HepG2 (cell line): Measurements from ENCODE around the gene MBTPS1. TPM values are rescaled to one million over a fixed set of nuclear protein-coding genes. Genes with fewer than 3 reads are reported as not detected.
A peak's percentile ranks its signal among the peaks of the same experiment; 100 is the strongest.

Experiments used
- ATAC-seq: fragments of 200-7000 bp; cut with Tn5 transposase; 3 replicates; pipeline ENCODE4 v1.9.1; 2020; ENCODE audit warnings: mild to moderate bottlenecking, moderate library complexity
- BruUV-seq: library from RNA; stranded (reverse); fragments of 400-500 nt; replicated peaks from 2 replicates; lab custom pipeline; 2021; lab: Mats Ljungman, UMichigan
- CTCF ChIA-PET: fragments of 300-600 bp; formaldehyde crosslinking; extraction: SDS; loops from one replicate; lab custom pipeline; 2021; ENCODE audit warnings: low total read pairs, inconsistent platforms, low intra/inter-chr PET ratio; lab: Yijun Ruan, JAX
- POLR2A ChIA-PET: fragments of 350-600 bp; sonication (Branson Sonifier 250); formaldehyde crosslinking; loops from one replicate; lab custom pipeline; 2020; ENCODE audit warnings: antibody characterized with exemption, inconsistent platforms; lab: Yijun Ruan, JAX
- DNase-seq: peaks from one replicate; pipeline ENCODE4 v3.0.0-alpha.2; 2015; ENCODE audit warnings: low spot score
- FAIRE-seq: peaks from 3 replicates; lab custom pipeline; 2011; peaks lifted over from hg19 to GRCh38; lab: Jason Lieb, UNC
- H2AFZ ChIP-seq: one replicate; pipeline ENCODE4 v1.6.1; 2011; ENCODE audit warnings: low read length, inconsistent platforms
- H3K27ac ChIP-seq: fragments of 300-600 bp; 3 replicates; pipeline ENCODE4 v1.8.0; 2011; ENCODE audit warnings: mixed run types, mild to moderate bottlenecking, mixed read lengths, low read length, inconsistent platforms; ENCODE audit not compliant: insufficient read depth; ENCODE audit errors: extremely low read length
- H3K27me3 ChIP-seq, 2 experiments: fragments of 200-600 bp in 1 of 2; 2 replicates in 1 of 2; 3 replicates in 1 of 2; pipeline versions ENCODE4 v1.6.0 to v1.8.0; 2011; ENCODE audit warnings: low read length in 2 of 2, mild to moderate bottlenecking in 2 of 2, moderate library complexity in 2 of 2, inconsistent platforms in 1 of 2; ENCODE audit not compliant: insufficient read depth in 2 of 2, control insufficient read depth in 1 of 2
- H3K36me3 ChIP-seq, 2 experiments: fragments of 200-600 bp in 1 of 2; replicated peaks in 1 of 2; 2 replicates in 1 of 2; 3 replicates in 1 of 2; pipeline versions ENCODE4 v1.5.1 to v1.8.0; 2011; ENCODE audit warnings: low read length in 2 of 2, inconsistent platforms in 1 of 2; ENCODE audit not compliant: insufficient read depth in 2 of 2, control insufficient read depth in 1 of 2
- H3K4me1 ChIP-seq: 2 replicates; pipeline ENCODE4 v1.5.1; 2012; ENCODE audit warnings: low read length, inconsistent platforms; ENCODE audit not compliant: insufficient read depth
- H3K4me2 ChIP-seq: 2 replicates; pipeline ENCODE4 v1.6.0; 2011; ENCODE audit warnings: low read depth, low read length, inconsistent platforms
- H3K4me3 ChIP-seq, 3 experiments: fragments of 200-600 bp in 1 of 3; sonication (generic), shearing (Covaris generic) in 1 of 3; replicated peaks in 1 of 3; 2 replicates each; pipeline ENCODE4 v1.5.1; 2011 to 2016; ENCODE audit warnings: low read length in 3 of 3, inconsistent platforms in 2 of 3, low read depth in 2 of 3, mild to moderate bottlenecking in 2 of 3, control low read depth in 1 of 3, mixed read lengths in 1 of 3; ENCODE audit not compliant: insufficient read depth in 1 of 3
- H3K79me2 ChIP-seq: one replicate; pipeline ENCODE4 v1.6.1; 2011; ENCODE audit warnings: low read length, inconsistent platforms; ENCODE audit not compliant: insufficient read depth
- H3K9ac ChIP-seq: 2 replicates; pipeline ENCODE4 v1.6.0; 2011; ENCODE audit warnings: mild to moderate bottlenecking, low read depth, low read length, inconsistent platforms; ENCODE audit not compliant: insufficient read depth
- H3K9me3 ChIP-seq: 2 replicates; pipeline ENCODE4 v1.5.1; 2012; ENCODE audit warnings: mild to moderate bottlenecking, low read length
- H4K20me1 ChIP-seq: 2 replicates; pipeline ENCODE4 v1.6.0; 2011; ENCODE audit warnings: inconsistent platforms, mild to moderate bottlenecking, low read length, moderate library complexity; ENCODE audit not compliant: insufficient read depth
- AGO2 ChIP-seq: fragments of 200-400 bp; formaldehyde crosslinking; optimal IDR thresholded peaks from 2 replicates; pipeline ENCODE3; 2017; ENCODE audit warnings: mild to moderate bottlenecking, low read depth, low read length, moderate library complexity
- ARID3A ChIP-seq: IDR thresholded peaks from 2 replicates; pipeline ENCODE4 v1.6.1; 2012; ENCODE audit warnings: low read depth, low read length, improper control_type of control experiment
- HES4 ChIP-seq: sonication (generic); formaldehyde crosslinking; IDR thresholded peaks from 2 replicates; pipeline ENCODE4 v1.9.0; 2021; ENCODE audit warnings: mild to moderate bottlenecking, missing genetic modification reagents, borderline replicate concordance
- RBM22 ChIP-seq: fragments of 200-400 bp; formaldehyde crosslinking; optimal IDR thresholded peaks from 2 replicates; pipeline ENCODE3; 2017; ENCODE audit warnings: mild to moderate bottlenecking, low read length, moderate library complexity
- TBX2 ChIP-seq: sonication (generic); formaldehyde crosslinking; IDR thresholded peaks from 2 replicates; pipeline ENCODE4 v1.5.0; 2020; ENCODE audit warnings: missing genetic modification reagents, mild to moderate bottlenecking, borderline replicate concordance
- ZNF691 ChIP-seq: sonication (generic); formaldehyde crosslinking; IDR thresholded peaks from 2 replicates; pipeline ENCODE4 v1.4.0; 2020; ENCODE audit warnings: missing genetic modification reagents, low read depth, mild to moderate bottlenecking, borderline replicate concordance
- ZNF781 ChIP-seq: sonication (generic); formaldehyde crosslinking; IDR thresholded peaks from 2 replicates; pipeline ENCODE4 v1.5.1; 2020; ENCODE audit warnings: borderline replicate concordance, mild to moderate bottlenecking, missing genetic modification reagents; ENCODE audit errors: not compliant biosample characterization
- WGBS: methylation state at CpG from one replicate; pipeline ENCODE4 v1.1.6; 2017; ENCODE audit warnings: low lambda C conversion rate; 5-methylcytosine and 5-hydroxymethylcytosine counted together
- in situ Hi-C: cut with HindIII; loops from 2 replicates; pipeline ENCODE4 v1.10.0; 2017; ENCODE audit warnings: low pct_unique_long_range_greater_than_20kb; ENCODE audit not compliant: extremely low pct_ligation_motif_present
- intact Hi-C: fragments of 100-400 bp; cut with micrococcal nuclease; formaldehyde crosslinking; loops from one replicate; pipeline ENCODE4 v1.10.0; 2022; ENCODE audit not compliant: unreplicated experiment
- polyA plus RNA-seq, 8 experiments: library from polyadenylated mRNA; depleted of rRNA in 3 of 8; stranded (reverse) in 7 of 8; unstranded in 1 of 8; fragments of >200 nt; fragmentation: Illumina TruSeq in 4 of 8; extraction: Trizol in 4 of 8; gene quantifications; 2 replicates each; pipeline versions ENCODE4 v1.2.1 to v1.2.3, GENCODE V29; 2011 to 2016; ENCODE audit warnings: low read depth in 4 of 8, missing spikeins in 1 of 8, mixed read lengths in 1 of 8; ENCODE audit not compliant: insufficient read depth in 1 of 8
- total RNA-seq, 5 experiments: library from RNA; depleted of rRNA; stranded (reverse); fragments of >200 nt; fragmentation: Illumina TruSeq; extraction: Trizol; gene quantifications; 2 replicates each; pipeline ENCODE4 v1.2.3, GENCODE V29; 2016; ENCODE audit warnings: low read depth in 1 of 5

The MBTPS1 gene
- total and polyA plus RNA-seq, 2 of the 13 experiments (the other 11 are each of a cell fraction or from before 2014, with no cell fraction given), result 56.7 to 91.3 TPM

GRCh38 chr16:84054916-84055315, 61.8 kb downstream of the MBTPS1 start:
- no peak for DNase-seq
- Histone ChIP-seq H3K36me3 (peaks cover 46 to 71% of the 10 kb centered on the region in 2 experiments), H3K4me1 (no peaks in the 10 kb centered on the region), H3K79me2 (no peaks in the 10 kb centered on the region), H3K4me2 (no peak overlapping the region), H3K27ac (no peak overlapping the region), H2AFZ (no peak overlapping the region), H3K27me3 (no peaks in the 10 kb centered on the region), H3K9me3 (no peaks in the 10 kb centered on the region), H4K20me1 (no peaks in the 10 kb centered on the region), H3K9ac (no peak overlapping the region), H3K4me3 (no peak overlapping the region)
- no peak for ATAC-seq
- intact Hi-C loops, result no loop called here
- no peak for FAIRE-seq
- TF ChIP-seq HES4 (no peak), TBX2 (CRISPR knock-in tag) (no peak), ZNF781 (no peak), RBM22 (peak; percentile 15), ZNF691 (CRISPR knock-in tag) (no peak)
- ChIA-PET POLR2A (no interaction called here), CTCF (no interaction called here)
- no TSS peak for BruUV-seq
- 97% methylated on average over 13 of the region's 13 CpGs for WGBS
- in situ Hi-C loops, result no loop called here

- no peaks in the 10 kb centered on the region for H3K27me3 ChIP-seq
- ATAC-seq, result no peak
- BruUV-seq, result no TSS peak
- H3K27ac ChIP-seq, result no peak overlapping the region
- no peak overlapping the region for H3K4me2 ChIP-seq
- POLR2A ChIA-PET, result no interaction called here
- H3K4me1 ChIP-seq, result peaks cover 1% of the 10 kb centered on the region; the same call in 1 of the 2 replicates
- WGBS, result over 99% methylated on average over 16 of the region's 16 CpGs
- CTCF ChIA-PET, result no interaction called here
- no peak for DNase-seq
- no peak overlapping the region for H2AFZ ChIP-seq
- intact Hi-C loops, result no loop called here
- H3K4me3 ChIP-seq, result no peak overlapping the region
- TF ChIP-seq ARID3A (no peak), AGO2 (peak; percentile 65)
- TF ChIP-seq, all 625 proteins: peak for 1
- no peak for FAIRE-seq
- H3K36me3 ChIP-seq, result peaks cover 45 to 65% of the 10 kb centered on the region in 2 experiments
- no peaks in the 10 kb centered on the region for H4K20me1 ChIP-seq
- no peaks in the 10 kb centered on the region for H3K79me2 ChIP-seq
- H3K9me3 ChIP-seq, result no peaks in the 10 kb centered on the region
- no peak overlapping the region for H3K9ac ChIP-seq
- in situ Hi-C loops, result no loop called here
These were observed 62.5 kb downstream of the MBTPS1 start for GRCh38 chr16:84054271-84054670.
